Activated T-cell treated with anti-CD3 and anti-CD28 coated beads for 24 hours (primary cell): ENCODE results near the gene KIR3DL3.
"Not testable (repeated sequence)": the region's sequence is repeated elsewhere in the genome, so short reads cannot be mapped to it uniquely, and the experiment has no call there.

Experiments used
- DNase-seq: peaks from one replicate; pipeline ENCODE4 v3.0.0-alpha.2; 2020; ENCODE audit warnings: low read depth

Gene KIR3DL3

DNA sequence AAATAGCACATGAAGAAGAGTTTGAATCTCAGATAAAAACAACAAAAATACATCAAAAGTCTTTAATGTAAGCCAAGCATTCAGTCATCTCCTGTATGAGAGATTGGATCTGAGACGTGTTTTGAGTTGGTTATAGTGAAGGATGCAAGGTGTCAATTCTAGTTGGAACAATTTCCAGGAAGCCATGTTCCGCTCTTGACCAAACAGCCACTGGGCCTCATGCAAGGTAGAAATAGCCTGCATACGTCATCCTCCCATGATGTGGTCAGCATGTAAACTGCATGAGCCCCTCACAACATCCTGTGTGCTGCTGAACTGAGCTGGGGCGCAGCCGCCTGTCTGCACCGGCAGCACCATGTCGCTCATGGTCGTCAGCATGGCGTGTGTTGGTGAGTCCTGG is at the start of gene KIR3DL3:
TSS of gene KIR3DL3 (plus strand) at position 301 of the 400 bp plus-strand sequence. CDS start at position 356, 55 bp downstream.
- no peak for DNase-seq

DNA sequence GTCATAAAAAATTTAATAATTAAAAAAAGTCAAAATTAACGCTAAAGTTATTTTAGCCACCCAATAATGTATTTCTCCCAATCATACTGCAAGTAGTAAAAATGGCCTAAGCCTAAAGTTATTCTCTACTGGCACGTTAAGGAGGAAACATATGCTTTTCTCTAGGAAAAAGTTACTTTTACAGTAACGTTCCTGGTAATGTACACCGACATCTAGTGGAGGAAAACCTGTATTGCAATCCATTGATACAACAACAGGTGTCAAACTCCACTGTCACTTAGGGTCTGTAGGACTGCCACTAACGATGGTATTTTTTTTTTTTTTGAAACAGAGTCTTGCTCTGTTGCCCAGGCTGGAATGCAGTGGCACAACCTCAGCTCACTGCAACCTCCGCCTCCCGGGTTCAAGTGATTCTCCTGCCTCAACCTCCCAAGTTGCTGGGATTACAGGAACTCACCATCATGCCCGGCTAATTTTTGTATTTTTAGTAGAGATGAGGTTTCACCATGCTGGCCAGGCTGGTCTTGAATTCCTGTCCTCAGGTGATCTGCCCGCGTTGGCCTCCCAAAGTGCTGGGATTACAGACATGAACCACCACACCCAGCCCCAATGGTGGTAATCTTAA is 47.9 kb upstream of the KIR3DL3 start:
- DNase-seq = not testable (repeated sequence)

DNA sequence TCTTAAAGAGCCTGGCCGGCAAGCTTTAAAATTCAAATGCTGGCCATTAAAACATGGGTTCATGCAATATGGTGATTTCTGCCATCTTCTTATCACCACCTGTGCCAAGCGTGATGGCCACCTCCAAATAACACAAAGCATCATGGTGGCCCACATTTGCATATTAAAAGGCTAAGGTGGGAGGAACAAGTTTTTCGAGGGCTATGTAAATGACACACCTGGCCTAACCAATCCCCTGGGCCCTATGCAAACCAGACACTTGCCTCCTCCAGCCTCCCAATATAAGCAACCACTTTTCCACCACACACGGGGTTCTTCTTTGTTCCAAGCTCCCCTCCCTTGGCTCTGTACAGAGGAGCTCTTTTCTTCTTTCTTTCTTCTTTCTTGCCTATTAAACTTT is 47.0 kb upstream of the KIR3DL3 start:
- DNase-seq = no peak

DNA sequence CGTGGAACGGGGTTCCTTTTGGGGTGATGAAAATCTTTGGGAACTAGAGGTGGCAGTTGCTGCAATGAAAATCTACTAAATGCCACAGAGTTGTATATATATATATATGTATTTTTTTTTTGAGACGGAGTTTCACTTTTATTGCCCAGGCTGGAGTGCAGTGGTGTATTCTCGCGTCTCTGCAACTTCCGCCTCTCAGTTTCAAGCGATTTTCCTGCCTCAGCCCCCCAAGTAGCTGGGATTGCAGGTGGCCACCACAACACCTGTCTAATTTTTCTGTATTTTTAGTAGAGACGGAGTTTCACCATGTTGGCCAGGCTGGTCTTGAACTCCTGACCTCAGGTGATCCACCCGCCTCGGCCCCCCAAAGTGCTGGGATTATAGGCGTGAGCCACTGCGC is 42.6 kb upstream of the KIR3DL3 start:
- DNase-seq = not testable (repeated sequence)

DNA sequence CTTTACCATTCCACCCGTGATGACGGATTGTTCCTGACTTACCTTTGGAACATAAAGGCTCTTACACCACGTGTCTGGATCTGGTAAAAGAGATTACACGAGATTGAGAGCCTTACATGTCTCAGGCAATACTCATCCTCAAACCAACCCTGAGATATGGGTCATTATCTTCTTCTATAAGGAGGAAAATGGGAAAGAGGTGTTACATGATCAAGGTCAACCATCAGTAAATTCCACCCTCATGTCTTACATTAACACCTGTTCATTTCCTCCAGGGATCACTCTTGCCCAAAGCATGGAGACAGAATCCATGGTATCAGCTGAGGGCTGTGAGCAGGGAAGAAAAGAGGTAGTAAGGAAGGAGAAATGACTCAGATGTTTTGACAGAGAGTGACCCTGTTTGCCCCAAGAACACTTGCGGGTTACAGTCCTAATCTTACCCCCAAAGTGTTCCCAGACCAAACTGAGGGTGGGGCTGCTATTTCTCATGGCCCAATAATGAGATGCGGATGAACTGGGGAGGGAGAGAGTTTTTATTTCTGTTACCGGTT is 41.9 kb upstream of the KIR3DL3 start:
- DNase-seq = no peak

DNA sequence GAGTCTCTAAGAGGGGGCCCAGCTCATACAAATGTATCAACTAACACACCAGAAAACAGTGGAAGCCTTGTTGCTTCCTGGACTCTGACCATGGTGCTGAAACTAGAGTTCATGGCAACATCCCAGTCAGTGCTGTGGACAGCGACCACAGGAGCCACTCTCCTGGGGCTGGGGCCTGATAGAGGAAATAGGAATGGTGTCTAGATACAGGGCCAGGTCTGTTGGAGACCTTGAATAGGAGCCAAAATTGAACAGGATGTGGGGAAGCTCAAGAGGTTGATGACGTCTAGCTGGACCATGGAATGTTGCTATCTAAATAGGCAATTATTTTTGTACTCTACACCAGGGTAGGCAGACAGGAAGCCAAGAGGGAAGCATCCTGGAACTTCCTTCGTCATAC is 39.7 kb upstream of the KIR3DL3 start:
- no peak for DNase-seq

DNA sequence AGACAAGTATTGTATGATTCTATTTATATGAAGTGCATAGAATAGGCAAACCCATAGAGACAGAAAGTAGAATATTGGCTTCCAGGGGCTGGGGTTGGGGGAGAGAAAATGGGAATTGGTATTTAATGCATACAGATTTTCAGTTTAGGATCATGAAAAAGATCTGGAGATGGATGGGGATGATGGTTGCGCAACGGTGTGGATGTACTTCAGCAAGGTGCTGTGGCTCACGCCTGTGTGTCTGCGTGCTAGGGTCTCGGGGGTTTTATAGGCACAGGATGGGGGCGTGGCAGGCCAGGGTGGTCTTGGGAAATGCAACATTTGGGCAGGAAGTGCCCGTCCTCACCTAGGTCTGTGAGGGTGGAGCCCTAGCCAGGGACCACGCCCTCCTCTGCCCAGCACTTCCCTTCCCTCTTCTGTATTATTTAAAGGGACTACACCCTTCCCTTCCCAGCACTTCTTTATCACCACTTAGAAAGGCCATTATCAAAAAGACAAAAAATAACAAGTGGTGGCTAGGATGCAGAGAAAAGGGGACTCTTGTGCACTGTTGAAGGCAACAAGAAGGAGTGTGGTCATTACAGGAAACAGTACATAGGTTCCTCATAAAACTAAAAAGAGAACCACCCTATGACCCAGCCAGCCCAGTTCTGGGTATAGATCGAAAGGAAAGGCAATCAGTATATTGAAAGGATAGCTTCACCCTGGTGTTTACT is 32.5 kb upstream of the KIR3DL3 start:
- DNase-seq = no peak

DNA sequence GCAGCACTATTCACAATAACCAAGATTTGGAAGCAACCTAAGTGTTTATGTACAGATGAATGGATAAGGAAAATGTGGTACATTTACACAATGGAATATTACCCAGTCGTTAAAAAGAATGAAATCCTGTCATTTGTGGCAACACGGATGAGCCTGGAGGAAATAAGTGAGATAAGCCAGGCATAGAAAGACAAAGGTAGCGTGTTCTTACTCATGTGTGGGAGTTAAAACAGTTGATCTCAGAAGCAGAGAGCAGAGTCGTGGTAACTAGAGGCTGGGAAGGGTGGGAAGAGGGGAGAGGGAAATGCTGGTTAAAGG is 32.0 kb upstream of the KIR3DL3 start:
- no peak for DNase-seq

DNA sequence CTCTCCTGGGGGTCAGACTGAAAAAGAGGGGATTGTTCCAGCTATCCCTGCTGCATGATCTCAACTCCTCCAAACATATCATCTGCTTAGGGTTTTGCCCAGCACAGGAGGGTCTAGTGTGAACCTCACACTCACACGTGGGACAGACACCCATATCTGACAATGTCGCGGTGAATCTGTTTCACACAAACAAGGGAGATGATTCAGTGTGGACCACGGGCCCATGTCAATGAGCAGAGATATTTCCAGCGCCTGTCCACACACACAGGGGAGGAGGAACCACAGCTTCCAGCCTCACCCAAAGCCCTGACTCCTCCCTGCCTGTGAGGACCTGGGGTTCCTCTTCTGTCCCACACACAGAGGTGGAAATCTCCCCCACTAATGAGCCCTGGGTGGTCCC is 29.6 kb upstream of the KIR3DL3 start:
- DNase-seq = no peak

DNA sequence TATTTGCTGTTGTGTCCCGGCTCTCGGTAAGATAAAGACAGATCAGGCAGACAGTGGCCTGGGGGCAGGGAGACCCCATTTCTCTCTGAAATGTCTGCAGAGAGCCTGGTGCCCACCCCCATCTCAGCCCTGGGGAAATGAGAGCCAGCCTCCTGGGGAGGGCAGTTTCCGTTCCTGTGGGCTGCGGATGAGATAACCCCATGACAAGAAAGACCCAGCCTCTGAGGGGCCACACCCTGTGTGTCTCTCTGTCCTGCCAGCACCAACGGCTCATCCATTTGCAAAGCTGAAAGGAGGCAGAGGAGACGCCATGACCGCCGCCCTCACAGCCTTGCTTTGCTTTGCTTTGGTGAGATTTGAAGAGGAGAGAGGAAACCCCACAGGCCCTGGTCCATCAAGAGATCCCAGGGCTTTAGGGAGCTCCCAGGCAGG is 28.1 kb upstream of the KIR3DL3 start:
- no peak for DNase-seq

DNA sequence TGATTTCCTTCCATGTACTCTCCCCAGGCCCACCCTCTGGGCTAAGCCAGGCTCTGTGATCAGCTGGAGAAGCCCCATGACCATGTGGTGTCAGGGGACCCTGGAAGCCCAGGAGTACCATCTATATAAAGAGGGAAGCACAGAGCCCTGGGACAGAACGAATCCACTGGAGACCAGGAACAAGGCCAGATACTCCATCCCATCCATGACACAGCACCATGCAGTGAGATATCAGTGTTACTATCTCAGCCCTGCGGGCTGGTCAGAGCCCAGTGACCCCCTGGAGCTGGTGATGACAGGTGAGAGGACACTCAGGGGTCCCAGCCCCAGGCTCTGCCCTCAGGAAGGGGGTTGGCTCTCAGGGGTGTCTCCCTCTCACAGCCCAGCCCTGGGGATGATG is 27.5 kb upstream of the KIR3DL3 start:
- no peak for DNase-seq

DNA sequence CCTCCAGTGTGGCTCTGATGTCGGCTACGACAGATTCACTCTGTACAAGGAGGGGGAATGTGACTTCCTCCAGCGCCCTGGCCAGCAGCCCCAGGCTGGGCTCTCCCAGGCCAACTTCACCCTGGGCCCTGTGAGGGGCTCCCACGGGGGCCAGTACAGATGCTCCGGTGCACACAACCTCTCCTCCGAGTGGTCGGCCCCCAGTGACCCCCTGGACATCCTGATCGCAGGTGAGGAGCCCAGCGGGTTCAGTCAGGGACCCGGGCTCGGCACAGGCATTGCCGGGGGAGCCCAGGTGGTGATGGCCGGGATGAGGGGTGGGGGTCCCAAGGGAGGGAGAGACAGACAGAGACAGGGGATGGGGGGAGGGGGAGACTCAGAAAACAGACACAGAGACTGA is 26.5 kb upstream of the KIR3DL3 start:
- DNase-seq = not testable (repeated sequence)

DNA sequence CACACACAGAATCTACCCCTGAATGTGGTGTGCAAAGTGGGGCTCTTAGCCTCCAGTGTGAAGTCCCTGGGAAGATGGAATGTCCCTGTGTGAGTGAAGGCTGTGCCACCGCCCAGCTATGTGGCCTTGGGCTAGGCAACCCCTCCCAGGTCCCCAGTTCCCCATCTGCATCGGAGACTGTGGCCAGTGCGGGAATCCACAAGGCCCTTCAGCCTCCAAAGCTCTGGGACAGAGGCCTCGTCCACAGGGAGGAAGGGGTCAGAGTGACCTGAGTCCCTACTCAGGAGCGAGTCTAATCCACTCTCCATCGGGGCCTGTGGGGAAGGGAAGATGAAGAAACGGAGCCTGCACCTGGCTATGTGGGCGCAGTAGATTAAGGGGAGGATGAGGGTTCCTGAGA is 19.3 kb upstream of the KIR3DL3 start:
- no peak for DNase-seq

DNA sequence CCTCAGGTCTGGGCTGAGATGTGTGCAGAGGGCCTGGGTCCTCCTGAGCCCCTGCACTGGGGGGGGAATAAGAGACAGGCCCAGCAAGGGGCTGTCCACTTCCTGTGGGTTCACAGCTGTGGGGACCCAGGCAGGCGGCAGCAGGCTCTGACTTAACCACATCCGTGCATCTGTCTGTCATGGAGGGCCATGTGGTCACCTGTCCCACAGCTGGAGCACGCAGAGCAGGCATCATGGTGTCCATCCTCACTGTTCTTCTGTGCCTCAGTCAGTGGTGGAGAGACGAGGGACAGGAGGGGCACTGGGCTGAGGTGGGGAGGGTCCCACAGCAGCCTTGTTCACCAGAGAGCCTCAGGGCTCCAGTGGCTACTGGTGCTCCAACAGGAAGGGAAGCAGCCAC is 16.3 kb upstream of the KIR3DL3 start:
- no peak for DNase-seq

DNA sequence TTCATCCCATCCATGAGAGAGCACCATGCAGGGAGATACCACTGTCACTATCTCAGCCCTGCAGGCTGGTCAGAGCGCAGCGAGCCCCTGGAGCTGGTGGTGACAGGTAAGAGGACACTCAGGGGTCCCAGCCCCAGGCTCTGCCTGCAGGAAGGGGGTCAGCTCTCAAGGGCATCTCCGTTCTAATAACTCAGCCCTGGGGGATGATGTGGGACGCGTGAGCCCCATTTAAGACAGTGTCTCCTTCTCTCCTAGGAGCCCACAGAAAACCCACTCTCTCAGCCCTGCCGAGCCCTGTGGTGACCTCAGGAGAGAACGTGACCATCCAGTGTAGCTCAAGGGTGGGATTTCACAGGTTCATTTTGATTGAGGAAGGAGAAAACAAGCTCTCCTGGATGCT is 15.5 kb upstream of the KIR3DL3 start:
- DNase-seq = no peak

DNA sequence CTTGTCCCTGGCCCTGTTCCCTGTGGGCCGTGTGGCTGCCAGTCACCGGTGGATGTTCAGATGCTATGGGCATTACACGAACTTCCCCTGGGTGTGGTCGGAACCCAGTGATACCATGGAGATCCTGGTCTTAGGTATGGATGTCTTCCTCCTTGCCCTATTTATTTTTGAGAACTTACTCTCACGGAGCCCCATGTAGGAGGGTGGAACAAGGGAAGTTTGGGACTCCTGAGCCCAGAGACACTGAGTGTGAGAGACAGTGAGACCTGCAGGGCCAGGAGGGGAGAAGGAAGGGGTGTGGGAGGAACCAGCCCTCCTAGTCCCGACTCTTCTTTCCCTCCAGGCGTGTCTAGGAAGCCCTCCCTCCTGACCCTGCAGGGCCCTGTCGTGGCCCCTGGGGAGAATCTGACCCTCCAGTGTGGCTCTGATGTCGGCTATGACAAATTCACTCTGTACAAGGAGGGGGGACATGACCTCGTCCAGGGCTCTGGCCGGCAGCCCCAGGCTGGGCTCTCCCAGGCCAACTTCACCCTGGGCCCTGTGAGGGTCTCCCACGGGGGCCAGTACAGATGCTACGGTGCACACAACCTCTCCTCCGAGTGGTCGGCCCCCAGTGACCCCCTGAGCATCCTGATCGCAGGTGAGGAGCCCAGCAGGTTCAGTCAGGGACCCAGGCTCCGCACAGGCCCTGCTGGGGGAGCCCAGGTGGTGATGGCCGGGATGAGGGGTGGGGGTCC is 14.9 kb upstream of the KIR3DL3 start:
- no peak for DNase-seq

DNA sequence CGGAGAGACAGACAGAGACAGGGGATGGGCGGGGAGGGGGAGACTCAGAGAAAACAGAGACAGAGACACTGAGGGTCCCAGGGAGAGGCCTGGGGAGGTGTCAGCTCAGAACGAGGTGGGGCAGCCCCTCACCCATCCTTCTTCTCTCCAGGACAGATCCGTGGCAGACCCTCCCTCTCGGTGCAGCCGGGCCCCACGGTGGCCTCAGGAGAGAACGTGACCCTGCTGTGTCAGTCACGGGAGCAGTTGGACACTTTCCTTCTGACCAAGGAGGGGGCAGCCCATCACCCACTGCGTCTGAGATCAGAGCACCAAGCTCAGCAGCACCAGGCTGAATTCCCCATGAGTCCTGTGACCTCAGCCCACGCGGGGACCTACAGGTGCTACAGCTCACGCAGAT is 14.3 kb upstream of the KIR3DL3 start:
- not testable (repeated sequence) for DNase-seq

DNA sequence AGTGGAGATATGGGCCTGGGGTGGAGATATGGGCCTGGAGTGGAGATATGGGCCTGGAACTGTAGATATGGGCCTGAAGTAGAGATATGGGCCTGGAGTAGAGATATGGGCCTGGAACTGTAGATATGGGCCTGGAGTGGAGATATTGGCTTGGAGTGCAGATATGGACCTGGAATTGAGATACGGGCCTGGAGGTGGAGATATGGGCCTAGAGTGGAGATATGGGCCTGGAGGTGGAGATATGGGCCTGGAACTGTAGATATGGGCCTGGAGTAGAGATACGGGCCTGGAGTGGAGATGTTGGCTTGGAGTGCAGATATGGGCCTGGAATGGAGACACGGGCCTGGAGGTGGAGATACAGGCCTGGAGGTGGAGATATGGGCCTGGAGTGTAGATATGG is 402 bp downstream of the KIR3DL3 start:
- no peak for DNase-seq

DNA sequence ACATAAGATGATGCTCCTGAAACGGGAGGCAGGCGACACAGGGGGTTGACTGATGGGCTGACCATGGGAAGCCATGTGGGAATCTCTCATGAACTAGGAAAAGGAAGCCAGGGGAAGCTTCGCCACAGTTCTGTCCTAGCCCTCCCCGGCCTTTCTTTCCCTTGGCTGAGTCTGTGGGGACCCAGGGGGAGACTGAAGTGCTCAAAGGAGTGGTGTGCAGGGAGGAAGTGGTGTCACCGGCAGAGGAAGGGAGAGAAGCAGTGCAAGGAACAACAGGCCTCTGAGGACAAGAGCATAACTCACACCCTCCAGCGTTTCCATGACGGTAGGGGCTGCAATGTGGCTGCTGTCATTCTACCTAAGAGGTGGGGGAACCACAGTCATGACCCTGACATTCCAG is 1.1 kb downstream of the KIR3DL3 start:
- DNase-seq = no peak

DNA sequence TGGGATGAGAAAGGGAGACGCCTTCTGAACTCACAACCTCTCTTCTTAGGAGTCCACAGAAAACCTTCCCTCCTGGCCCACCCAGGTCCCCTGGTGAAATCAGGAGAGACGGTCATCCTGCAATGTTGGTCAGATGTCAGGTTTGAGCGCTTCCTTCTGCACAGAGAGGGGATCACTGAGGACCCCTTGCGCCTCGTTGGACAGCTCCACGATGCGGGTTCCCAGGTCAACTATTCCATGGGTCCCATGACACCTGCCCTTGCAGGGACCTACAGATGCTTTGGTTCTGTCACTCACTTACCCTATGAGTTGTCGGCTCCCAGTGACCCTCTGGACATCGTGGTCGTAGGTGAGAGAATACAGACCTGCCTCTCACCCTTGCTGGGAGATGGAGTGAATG is 3.3 kb downstream of the KIR3DL3 start:
- no peak for DNase-seq

DNA sequence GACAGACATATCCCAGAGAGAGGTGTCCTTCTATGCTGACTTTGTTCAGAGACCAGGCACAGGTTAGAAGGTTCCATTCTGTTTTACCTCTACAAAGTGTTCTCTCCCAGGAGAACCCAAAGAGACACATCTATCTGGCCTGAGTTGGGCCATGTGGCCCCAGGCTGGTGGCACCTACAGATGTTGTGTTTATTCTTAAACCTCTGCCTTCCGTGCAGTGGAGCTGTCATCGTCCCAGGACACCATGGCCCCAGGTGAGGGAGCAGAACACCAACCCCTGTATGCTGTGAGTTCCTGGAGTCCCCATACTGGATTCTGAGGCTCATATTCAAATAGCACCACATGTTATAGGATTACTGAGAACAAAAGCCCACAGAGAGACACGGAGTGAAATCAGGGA is 3.9 kb downstream of the KIR3DL3 start:
- DNase-seq = no peak

DNA sequence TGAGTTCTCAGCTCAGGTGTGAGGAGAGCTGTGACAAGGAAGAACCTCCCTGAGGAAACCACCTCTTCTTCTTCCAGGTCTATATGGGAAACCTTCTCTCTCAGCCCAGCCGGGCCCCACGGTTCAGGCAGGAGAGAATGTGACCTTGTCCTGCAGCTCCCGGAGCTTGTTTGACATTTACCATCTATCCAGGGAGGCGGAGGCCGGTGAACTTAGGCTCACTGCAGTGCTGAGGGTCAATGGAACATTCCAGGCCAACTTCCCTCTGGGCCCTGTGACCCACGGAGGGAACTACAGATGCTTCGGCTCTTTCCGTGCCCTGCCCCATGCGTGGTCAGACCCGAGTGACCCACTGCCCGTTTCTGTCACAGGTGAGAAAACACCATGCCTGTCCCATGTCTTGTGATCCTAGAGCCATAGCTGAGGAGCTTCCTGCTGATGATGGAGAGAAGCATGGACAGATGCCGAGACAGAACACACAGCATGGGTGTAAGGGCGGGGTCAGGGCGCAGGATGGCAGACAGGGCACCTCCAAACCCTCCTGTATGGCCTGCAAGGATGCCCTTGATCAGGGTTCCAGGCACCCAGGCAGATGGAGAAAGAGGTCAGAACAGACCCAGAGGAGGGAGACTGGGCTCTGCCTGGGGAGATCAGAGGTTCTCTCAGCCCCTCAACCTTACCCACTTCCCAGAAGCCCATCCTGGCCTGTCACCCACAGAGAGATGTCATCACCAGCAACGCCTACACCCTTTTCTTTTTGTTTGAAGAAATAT is 5.4 kb downstream of the KIR3DL3 start:
- no peak for DNase-seq
